GM12892 (cell line): ENCODE results near the gene TMEM150C.

Experiments
- POLR2A ChIP-seq: IDR thresholded peaks from 2 replicates; pipeline ENCODE4 v1.6.1; 2011; ENCODE audit warnings: low read depth, low read length, control low read depth
- TAF1 ChIP-seq: IDR thresholded peaks from 2 replicates; pipeline ENCODE4 v1.6.1; 2011; ENCODE audit warnings: low read depth, mild to moderate bottlenecking, control low read depth, low read length, borderline replicate concordance

DNA sequence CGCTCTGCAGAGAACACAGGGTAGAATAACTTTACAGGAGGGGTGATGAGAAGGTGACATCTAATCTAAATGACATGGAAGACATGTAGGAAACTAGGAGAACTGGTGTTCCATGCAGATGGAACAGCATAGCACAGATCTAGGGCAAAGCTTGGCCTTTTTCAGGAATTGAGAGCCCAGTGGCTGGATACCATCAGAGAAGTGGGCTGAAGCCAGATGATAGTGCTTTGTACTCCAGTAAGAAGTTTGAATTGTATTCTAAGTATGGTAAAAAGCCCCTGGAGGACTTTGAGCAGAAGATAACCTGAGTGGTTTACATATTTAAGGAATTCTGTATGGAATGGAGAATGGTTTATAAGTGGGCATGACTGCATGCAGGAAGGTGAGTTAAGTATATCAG is 98.6 kb downstream of the TMEM150C start:
- TF ChIP-seq POLR2A: no peak
- no peak for TF ChIP-seq TAF1
